ENCODE results near the gene CTIF.

Gene CTIF

DNA sequence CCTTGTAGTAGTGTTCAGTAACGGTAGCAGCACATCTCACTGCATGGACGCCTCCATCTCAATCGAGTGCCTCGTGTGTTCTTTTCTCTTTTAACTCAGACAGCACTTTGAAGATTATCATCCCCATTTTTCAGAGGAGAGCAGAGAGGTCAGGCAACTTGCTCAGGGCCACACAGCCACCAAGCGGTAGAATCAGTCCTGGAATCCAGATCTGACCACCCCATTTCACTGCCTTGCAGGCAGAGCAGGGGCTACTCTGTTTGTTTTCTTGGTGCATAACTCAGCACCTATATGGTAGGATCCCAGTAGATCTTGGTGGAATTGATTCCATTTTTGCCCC is 282.4 kb downstream of the CTIF start:
- TF ChIP-seq CTCF (IDR thresholded peaks at IDR 0.05; ENCODE audit: insufficient read depth, low read depth, low read length, missing control alignments) = no peak
- no peak overlapping the region for H3K4me3 ChIP-seq (ENCODE audit: low read depth, low read length)
- no peak for DNase-seq (ENCODE audit: low read depth)

DNA sequence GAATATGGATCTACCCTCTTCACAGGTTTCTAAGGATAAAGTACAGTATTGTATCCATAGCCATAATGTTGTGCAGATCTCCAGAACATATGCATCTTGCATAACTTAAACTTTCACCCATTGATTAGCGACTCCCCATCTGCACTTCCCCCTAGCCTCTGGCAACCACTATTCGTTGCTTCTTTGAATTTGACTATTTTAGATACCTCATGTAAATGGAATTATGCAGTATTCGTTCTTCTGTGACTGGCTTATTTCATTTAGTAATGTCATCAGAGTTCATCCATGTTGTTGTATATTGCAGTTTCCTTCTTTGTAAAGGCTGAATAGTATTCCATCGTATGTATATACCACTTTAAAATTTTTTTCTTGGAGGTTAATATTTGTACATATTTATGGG is 283.0 kb downstream of the CTIF start:
- no peak for TF ChIP-seq CTCF (IDR thresholded peaks at IDR 0.05; ENCODE audit: insufficient read depth, low read depth, low read length, missing control alignments)
- DNase-seq (ENCODE audit: low read depth) = no peak
- H3K4me3 ChIP-seq (ENCODE audit: low read depth, low read length) = no peak overlapping the region

GRCh38 chr18:48824231-48824970 is 285.6 kb downstream of the CTIF start:
- TF ChIP-seq CTCF (IDR thresholded peaks at IDR 0.05; ENCODE audit: insufficient read depth, low read depth, low read length, missing control alignments) = no peak
- no peak for DNase-seq (ENCODE audit: low read depth)
- no peak overlapping the region for H3K4me3 ChIP-seq (ENCODE audit: low read depth, low read length)

DNA sequence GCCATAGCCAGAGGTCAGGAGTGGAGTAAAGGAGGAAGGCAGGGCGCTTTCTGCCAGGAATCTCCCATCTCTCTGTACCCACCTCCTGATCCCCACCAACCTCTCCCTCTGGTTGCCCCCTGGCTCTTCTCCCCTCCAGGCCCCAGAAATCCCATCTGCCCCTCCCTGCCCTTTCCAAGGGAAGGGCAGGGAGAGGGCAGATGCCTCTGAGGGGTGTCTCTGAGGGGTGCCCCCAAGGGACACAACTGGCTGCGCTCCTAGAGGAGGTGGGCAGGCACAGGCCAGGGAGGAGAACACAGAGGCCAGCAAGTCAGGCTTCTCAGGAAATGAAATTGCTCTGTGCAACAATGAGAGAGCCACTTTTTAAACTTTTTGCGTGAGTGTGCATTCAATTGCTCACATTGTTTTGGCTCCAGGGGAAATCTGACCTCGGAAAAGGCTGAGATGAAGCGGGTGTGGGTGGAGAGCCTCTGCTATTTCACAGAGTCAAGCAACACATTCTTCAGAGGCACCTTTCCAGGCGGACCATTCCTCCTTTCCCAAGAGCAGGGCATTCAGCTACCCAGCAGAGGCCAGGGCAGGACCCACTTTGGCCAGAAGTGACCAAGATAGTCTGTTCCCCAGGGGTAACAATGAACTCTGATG is 286.4 kb downstream of the CTIF start:
- no peak overlapping the region for H3K4me3 ChIP-seq (ENCODE audit: low read depth, low read length)
- DNase-seq (ENCODE audit: low read depth) = no peak

DNA sequence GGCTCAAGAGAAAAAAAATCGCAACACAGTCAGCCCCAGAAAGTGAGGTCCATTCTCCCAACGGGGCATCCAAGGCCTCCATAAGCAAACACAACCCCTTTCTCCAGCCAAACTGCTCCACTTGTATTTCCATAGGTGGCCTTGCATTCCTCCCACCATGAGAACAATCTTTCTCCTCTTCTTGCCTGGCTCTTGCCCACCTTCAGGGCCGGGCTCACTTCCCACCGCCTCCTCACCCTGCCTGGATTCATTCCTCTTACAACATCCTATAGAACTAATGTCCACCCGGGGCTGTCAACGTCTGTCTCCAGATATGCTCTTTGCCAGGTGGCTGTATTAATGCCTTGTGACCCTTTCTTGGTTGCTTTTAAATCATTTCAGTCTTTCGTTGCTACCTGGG is 287.4 kb downstream of the CTIF start:
- H3K4me3 ChIP-seq (ENCODE audit: low read depth, low read length) = no peak overlapping the region
- no peak for DNase-seq (ENCODE audit: low read depth)
- TF ChIP-seq CTCF (IDR thresholded peaks at IDR 0.05; ENCODE audit: insufficient read depth, low read depth, low read length, missing control alignments) = no peak

More for the DNA sequence above, 286.4 kb downstream of the CTIF start:
- TF ChIP-seq CTCF (IDR thresholded peaks at IDR 0.05; ENCODE audit: insufficient read depth, low read depth, low read length, missing control alignments) = no peak

DNA sequence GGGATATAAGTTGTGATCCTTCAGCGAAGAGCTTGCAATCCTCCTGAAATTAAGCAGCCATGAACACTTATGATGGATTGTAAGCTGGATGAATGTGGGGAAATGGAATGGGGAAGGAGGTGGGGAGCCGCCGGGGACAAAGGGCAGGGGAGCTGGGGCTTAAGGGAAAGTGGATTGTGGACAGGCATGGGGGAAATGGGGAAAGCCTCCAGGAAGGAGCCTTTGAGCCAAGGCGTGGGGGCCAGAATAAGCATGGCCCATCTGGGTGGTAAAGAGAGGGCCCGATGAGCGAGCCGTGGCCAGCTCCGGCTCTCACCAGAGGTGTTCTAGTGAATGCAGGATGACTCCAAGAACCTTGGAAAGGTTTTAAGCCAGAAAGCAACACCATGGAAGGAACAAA is 288.0 kb downstream of the CTIF start:
- TF ChIP-seq CTCF (IDR thresholded peaks at IDR 0.05; ENCODE audit: insufficient read depth, low read depth, low read length, missing control alignments) = no peak
- no peak for DNase-seq (ENCODE audit: low read depth)
- H3K4me3 ChIP-seq (ENCODE audit: low read depth, low read length) = no peak overlapping the region
